HG02610 (cell line): ENCODE results near the gene HADHB.
A peak's percentile ranks its signal among the peaks of the same experiment; 100 is the strongest.
"Not testable (repeated sequence)": the region's sequence is repeated elsewhere in the genome, so short reads cannot be mapped to it uniquely, and the experiment has no call there.

Experiments
- ATAC-seq: cut with Tn5 transposase; IDR thresholded peaks from one replicate; pipeline ENCODE4 v1.9.1; 2021; ENCODE audit warnings: mild to moderate bottlenecking, moderate library complexity; ENCODE audit not compliant: unreplicated experiment

Gene HADHB

DNA sequence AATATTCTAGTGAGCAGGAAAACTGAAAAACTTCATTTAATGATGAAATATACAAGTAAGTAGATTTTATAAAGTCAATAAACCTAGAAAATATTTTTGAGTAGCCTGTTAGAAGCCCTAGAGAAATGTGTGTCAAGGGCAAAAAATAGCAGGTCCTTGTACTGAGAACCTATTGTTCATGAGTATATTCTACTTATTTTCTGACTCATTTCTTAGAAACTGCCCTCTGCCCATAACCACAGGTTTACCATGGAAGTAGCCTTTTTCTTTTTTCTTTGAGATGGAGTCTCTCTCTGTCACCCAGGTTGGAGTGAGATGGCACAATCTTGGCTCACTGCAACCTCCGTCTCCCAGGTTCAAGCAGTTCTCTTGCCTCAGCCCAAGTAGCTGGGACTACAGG lies 81.8 kb downstream of the HADHB start:
- no peak for ATAC-seq

DNA sequence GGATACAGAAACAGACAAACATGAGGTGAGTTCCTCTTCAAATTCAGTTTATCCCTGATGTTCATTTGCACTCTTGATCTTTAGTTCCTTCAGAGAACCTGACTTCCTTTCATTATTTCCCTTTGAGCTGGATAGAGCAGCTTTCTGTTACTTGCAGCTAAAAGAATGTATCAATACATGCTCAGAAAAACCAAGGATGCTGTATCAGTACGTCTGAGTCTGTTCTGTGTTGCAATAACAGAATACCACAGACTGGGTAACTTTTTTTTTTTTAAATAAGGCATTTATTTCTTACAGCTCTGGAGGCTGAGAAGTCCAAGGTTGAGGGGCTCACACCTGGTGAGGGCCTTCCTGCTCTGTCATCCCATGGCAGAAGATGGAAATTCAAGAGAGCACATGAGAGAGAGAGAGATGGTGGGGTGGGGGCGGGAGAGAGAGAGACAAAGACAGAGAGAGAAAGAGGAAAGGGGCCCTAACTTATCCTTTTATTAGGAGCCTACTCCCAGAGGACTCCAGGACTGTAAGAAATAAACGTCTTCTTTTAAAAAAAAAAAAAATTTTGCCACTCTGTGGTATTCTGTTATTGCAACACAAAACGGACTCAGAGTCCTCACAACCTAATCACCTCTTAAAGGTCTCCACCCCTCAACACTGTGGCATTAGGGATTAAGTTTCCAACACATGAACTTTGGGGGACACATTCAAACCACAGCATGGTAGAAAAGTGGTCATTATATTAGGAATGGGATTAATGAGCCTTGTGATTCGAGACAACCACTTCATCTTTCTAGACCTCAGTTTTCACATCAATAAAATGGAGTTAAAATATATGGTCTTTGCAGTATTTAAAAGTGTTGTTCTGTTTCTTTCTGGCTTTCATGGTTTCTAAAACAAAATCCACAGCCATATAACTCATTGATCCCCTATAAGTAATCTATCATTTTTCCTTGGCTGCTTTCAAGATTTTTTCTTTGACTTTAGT lies 82.8 kb downstream of the HADHB start:
- ATAC-seq: no peak

DNA sequence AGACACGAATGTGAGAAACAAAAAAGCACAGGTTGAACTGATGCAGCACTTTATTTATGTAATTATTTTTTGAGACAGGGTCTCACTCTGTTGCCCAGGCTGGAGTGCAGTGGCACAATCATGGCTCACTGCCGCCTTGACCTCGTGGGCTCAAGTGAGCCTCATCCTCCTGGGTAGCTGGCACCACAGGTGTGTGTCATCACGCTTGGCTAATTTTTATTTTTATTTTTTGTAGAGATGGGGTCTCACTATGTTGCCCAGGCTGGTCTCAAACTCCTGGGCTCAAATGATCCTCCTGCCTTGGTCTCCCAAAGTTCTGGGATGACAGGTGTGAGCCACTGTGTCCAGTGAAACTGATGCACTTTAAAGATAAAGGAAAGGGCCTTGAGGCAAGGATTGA lies 84.3 kb downstream of the HADHB start:
- not testable (repeated sequence) for ATAC-seq

DNA sequence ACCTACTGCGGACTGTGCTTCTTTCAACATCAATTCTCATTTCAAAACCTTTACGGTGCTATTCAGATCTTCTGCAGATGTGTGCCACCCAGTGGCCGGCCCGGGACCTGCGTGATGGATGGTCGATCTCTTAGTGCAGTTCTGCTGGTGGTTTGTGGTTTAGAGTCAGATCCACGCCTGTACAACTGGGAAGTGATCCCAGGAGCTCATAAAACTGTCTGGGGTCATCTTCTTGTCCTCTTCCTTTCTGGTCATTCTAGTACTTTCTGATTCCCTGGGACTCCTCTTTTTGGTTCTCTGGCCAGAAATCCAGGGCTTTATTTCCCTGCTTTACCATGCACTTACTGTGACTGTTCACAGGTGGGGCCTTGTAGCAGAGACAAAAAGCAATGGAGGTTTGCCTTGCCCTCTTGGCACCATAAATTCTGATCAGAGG lies 85.4 kb downstream of the HADHB start:
- peak; percentile 79 for ATAC-seq

DNA sequence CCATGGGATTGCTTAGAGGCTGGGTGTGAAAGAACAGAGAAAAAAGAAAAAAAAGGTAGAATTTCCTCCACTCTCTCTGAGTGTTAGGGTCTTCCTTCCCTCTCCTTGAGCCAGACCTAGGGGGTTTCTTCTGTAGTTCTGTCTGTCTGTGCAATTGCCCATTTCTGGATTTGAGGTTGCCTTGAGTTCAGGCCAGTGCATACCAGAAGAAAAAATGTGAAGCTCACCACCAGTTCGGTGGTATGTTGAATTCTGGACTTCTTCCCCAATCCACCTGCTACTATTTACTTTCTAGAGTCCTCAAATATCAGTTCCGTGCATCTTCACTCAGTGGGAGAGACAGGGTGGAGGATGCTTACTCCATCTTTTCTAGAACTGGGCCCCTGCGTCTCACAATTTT lies 85.9 kb downstream of the HADHB start:
- ATAC-seq: no peak

DNA sequence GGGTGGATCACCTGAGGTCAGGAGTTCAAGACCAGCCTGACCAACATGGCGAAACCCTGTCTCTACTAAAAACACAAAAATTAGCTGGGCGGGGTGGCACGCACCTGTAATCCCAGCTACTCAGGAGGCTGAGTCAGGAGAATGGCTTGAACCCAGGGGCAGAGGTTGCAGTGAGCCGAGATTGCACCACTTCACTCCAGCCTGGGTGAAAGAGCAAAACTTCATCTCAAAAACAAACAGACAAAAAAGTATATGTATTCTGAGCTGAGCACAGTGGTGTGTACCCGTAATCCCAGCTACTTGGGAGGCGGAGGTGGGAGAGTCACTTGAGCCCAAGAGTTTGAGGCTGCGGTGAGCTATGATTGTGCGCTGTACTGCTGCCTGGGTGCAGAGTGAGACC lies 86.6 kb downstream of the HADHB start:
- ATAC-seq: not testable (repeated sequence)

DNA sequence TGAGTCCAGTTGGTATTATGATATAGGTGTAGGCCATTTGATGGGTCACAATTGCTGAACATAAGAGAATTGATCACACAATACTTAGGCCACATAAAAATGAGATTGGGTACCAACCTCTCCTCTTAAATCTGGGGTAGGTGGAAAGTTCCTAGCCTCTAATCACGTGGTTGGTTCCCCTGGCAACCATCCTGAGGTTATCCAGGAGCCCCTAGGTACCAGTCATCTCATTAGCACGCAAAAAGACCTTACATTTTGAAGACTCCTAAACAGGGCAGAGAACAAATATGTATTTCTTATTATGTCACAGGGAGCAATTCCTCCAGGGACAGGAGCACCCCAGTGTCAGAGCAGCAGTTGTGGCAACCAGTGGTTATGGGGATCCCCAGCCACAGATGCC lies 88.6 kb downstream of the HADHB start:
- no peak for ATAC-seq

DNA sequence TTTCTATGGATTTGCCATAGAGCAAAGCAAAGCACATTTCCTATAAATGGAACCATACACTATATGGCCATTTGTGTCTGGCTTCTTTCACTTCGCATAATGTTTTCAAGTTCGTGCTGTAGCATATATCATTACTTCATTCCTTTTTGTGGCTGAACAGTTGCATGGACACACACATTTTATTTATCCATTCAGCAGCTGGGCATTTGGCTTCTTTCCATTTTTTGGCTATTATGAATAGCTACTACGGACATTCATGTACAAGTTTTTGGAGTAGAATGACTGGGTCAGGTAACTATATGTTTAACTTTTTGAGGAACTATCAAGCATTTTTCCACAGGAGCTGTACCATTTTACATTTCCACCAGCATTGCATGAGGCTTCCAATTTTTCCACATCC lies 90.5 kb downstream of the HADHB start:
- ATAC-seq: no peak

DNA sequence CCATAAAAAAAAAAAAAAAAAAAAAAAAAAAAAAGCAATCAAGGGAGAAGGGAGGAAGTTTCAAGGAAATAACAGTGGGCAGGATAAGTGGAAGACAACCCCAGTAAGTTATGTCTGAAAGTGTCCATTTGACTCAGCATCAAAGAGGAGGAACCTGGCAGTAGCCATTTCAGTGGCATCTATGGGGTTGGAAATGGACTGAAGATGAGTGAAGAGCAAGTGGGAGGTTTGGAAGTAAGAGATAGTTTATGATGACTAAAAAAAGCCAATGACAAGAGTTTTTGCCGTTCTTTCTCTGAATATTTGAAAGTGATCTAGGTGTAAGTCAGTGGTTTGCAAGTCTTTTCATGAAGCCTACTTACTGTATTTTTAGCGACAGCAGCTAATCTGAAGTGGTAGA lies 92.0 kb downstream of the HADHB start:
- no peak for ATAC-seq

DNA sequence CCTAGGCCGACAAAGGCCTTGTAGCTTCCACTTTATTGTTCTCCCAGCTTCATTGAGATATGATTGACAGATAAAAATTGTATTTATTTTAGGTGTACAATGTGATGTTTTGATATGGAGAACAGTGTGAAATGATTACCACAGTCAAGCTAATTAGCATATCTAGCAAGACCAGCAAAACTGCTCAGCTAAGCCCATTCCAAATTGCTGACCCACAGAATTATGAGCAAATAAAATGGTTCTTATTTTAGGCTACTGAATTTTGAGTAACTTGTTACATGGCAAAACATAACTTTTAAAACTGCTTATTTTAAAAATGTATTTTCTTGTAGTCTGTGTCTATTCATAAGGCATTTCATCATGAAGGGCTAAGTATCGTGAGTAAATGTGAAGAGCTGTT lies 92.6 kb downstream of the HADHB start:
- no peak for ATAC-seq
